Sigmoid colon (tissue), 7 donors: Measurements from ENCODE around the gene BCKDK. TPM values are rescaled to one million over a fixed set of nuclear protein-coding genes. Genes with fewer than 3 reads are reported as not detected.
A peak's percentile ranks its signal among the peaks of the same experiment; 100 is the strongest.

Source experiments
- DNase-seq: peaks from one replicate; pipeline ENCODE4 v3.0.0-alpha.2; 2019
- H3K27ac ChIP-seq, 4 donors: fragments of 200-600 bp; sonication (generic); one replicate each; pipeline ENCODE4 v1.5.1; 2016 to 2019; ENCODE audit warnings: mild to moderate bottlenecking in 1 of 4
- H3K27me3 ChIP-seq, 3 donors: fragments of 200-600 bp; sonication (generic); one replicate each; pipeline ENCODE4 v1.5.1; 2019; ENCODE audit warnings: mild to moderate bottlenecking in 1 of 3
- H3K36me3 ChIP-seq, 4 donors: fragments of 200-600 bp; sonication (generic); one replicate each; pipeline ENCODE4 v1.5.1; 2016 to 2019
- H3K4me1 ChIP-seq, 4 donors: fragments of 200-600 bp; sonication (generic); one replicate each; pipeline ENCODE4 v1.5.1; 2017 to 2019
- H3K4me3 ChIP-seq, 4 donors: fragments of 200-600 bp; sonication (generic); one replicate each; pipeline ENCODE4 v1.5.1; 2017 to 2019; ENCODE audit warnings: mild to moderate bottlenecking in 2 of 4, moderate library complexity in 1 of 4
- H3K9me3 ChIP-seq, 4 donors: fragments of 200-600 bp in 3 of 4; sonication (generic) in 3 of 4; one replicate each; pipeline versions ENCODE4 v1.5.1 to v1.6.1; 2013 to 2019
- CTCF ChIP-seq, 4 experiments: fragments of 450-650 bp in 3 of 4; fragments of 200-600 bp in 1 of 4; IDR thresholded peaks; one replicate each; pipeline ENCODE4 v1.5.1; 2016 to 2019; ENCODE audit warnings: antibody characterized with exemption in 4 of 4, mild to moderate bottlenecking in 3 of 4, moderate library complexity in 2 of 4
- EP300 ChIP-seq, 4 donors: sonication (generic); formaldehyde crosslinking; IDR thresholded peaks; one replicate each; pipeline ENCODE4 v1.6.1; 2017; ENCODE audit warnings: antibody characterized with exemption in 4 of 4
- POLR2A ChIP-seq, 2 donors: fragments of 450-650 bp; IDR thresholded peaks; one replicate each; pipeline ENCODE4 v1.6.1; 2016; ENCODE audit warnings: antibody characterized with exemption in 2 of 2, mild to moderate bottlenecking in 2 of 2, moderate library complexity in 2 of 2
- POLR2AphosphoS5 ChIP-seq, 4 donors: sonication (generic); formaldehyde crosslinking; IDR thresholded peaks; one replicate each; pipeline ENCODE4 v1.6.1; 2017; ENCODE audit warnings: antibody characterized with exemption in 4 of 4
- WGBS, 2 donors: extraction: QIAGEN DNeasy Blood & Tissue Kit; methylation state at CpG; one replicate each; pipeline ENCODE4 v1.1.7; 2013; 5-methylcytosine and 5-hydroxymethylcytosine counted together
- intact Hi-C: fragments of 100-400 bp; cut with DNase I; formaldehyde crosslinking; loops from one replicate; pipeline ENCODE4 v1.15.1; 2023
- polyA plus RNA-seq, 3 donors: library from polyadenylated mRNA; stranded (reverse); fragments of 200-250 nt; gene quantifications; one replicate each; pipeline ENCODE4 v1.2.3, GENCODE V29; 2013
- total RNA-seq, 4 donors: library from RNA; depleted of rRNA; stranded (reverse); fragments of >200 nt; gene quantifications; one replicate each; pipeline ENCODE4 v1.1.0, GENCODE V29; 2016
- donor health status: healthy with polysubstance abuse.
- donor health status: Bipolar disorder and iron deficiency.
- donor health status: healthy.

Gene BCKDK
- 10 to 100 TPM; 29.5 to 42.7 (median 33.7) TPM for total RNA-seq
- 10 to 100 TPM; 21.6 to 33.2 (median 32.1) TPM for polyA plus RNA-seq

DNA sequence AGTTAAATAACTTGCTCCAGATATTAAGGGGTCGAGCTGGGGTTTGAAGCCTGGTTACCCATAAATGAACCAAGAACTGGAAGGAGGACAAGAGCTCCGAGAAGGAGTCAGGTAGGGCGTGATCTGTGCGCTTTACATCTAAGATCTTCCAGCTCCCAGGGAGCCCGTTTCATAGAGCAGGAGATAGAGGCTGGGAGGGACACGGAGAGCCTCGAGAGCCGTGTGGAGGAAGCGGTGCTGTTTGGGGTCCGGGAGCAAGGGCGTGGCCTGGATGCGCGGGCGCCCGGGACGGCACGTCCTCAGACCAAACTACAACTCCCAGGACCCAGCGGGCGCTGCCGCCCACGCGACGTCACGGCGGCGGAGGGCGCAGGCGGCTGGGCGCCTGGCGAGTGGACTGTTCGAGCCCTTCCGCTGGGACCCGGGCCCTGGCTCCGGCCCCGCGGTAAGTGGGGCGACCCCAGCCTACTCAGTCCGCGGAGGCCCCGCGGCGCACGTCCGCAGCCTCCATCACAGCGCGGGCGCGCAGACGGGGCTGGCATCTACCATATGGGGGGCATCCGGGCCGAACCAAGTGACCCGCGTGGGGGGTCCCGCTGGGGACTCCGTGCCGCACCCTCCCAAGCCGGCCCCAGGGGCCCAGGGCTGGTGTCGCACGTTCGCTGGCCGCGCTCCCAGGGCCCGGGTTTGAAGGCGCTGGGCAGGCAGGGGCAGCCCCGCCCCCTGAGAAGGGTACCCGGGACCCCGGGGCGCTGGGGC is at the start of gene BCKDK:
TSS of gene BCKDK (plus strand) at position 352 of the 759 bp plus-strand sequence. CDS start 838 bp downstream, outside the sequence.
- H3K27me3 ChIP-seq, result no peaks in the 10 kb centered on the region
- TF ChIP-seq EP300 (IDR thresholded peaks at IDR 0.05) (no peak), CTCF (IDR thresholded peaks at IDR 0.05) (no peak), POLR2A (IDR thresholded peaks at IDR 0.05) (peak; percentile 29 to 42), POLR2AphosphoS5 (IDR thresholded peaks at IDR 0.05) (peak; percentile 61 to 88 (median 77))
- no peaks in the 10 kb centered on the region for H3K9me3 ChIP-seq
- H3K27ac ChIP-seq, result peak within 1 kb of the TSS; percentile 88 to 89 (median 89)
- peaks cover 14 to 38% (median 26%) of the 10 kb centered on the region in 4 donors for H3K36me3 ChIP-seq
- peak; percentile 88 for DNase-seq
- intact Hi-C loops, result loop anchor here (5.0 kb wide), 1 partner anchor 34 kb away; no protein-coding TSS in a partner anchor
- 4% methylated on average over 68 of the region's 68 CpGs for WGBS, 2 donors
- peaks cover 0 to 32% (median 27%) of the 10 kb centered on the region in 4 donors for H3K4me1 ChIP-seq
- peak within 1 kb of the TSS; percentile 86 to 97 (median 86) for H3K4me3 ChIP-seq

- no peaks in the 10 kb centered on the region for H3K9me3 ChIP-seq
- no peak for DNase-seq
- H3K27me3 ChIP-seq, result no peaks in the 10 kb centered on the region
- peaks cover 0 to 18% (median 8%) of the 10 kb centered on the region in 4 donors for H3K4me1 ChIP-seq
- TF ChIP-seq POLR2AphosphoS5 (IDR thresholded peaks at IDR 0.05) (no peak), CTCF (IDR thresholded peaks at IDR 0.05) (no peak), POLR2A (IDR thresholded peaks at IDR 0.05) (no peak), EP300 (IDR thresholded peaks at IDR 0.05) (no peak)
- H3K36me3 ChIP-seq, result peaks cover 8 to 28% (median 15%) of the 10 kb centered on the region in 4 donors
- intact Hi-C loops, result no loop called here
- no peak overlapping the region for H3K27ac ChIP-seq
- no peak overlapping the region for H3K4me3 ChIP-seq
- 96 to 97% methylated on average over 42 of the region's 42 CpGs for WGBS, 2 donors
These were observed 46.9 kb upstream of the BCKDK start for GRCh38 chr16:31061126-31061812.

DNA sequence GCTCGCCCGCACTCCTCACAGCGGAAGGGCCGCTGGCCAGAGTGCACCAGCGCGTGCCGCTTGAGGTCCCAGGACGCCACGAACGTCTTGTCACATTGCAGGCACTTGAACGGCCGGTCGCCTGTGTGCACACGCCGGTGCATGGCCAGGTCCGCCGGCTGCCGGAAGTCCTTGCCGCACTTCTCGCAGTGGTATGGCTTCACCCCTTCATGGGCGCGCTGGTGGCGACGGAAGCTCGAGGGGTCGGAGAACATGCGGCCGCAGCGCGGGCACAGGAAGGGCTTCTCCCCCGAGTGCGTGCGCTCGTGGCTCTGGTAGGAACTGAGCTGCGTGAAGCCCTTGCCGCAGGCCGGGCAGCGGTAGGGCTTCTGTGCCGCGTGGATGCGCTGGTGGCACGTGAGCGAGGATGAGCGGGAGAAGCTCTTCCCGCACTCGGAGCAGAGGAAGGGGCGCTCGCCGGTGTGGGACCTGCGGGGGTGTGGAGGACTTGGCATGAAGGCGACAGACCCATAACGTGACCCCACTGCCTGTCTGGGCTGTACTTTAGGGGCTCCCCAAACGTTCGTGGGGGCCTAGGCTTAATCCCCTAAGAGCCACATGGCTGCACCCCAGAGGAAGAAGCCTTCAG is 46.3 kb upstream of the BCKDK start:
- Histone ChIP-seq H3K4me1 (peaks cover 0 to 18% (median 8%) of the 10 kb centered on the region in 4 donors), H3K4me3 (no peak overlapping the region), H3K9me3 (no peaks in the 10 kb centered on the region), H3K27me3 (no peaks in the 10 kb centered on the region), H3K27ac (no peak overlapping the region), H3K36me3 (peaks cover 8 to 28% (median 15%) of the 10 kb centered on the region in 4 donors)
- intact Hi-C loops, result no loop called here
- TF ChIP-seq POLR2A (IDR thresholded peaks at IDR 0.05), result no peak
- TF ChIP-seq POLR2AphosphoS5 (IDR thresholded peaks at IDR 0.05), result no peak
- no peak for TF ChIP-seq EP300 (IDR thresholded peaks at IDR 0.05)
- no peak for TF ChIP-seq CTCF (IDR thresholded peaks at IDR 0.05)
- no peak for DNase-seq
- 97% methylated on average over 54 of the region's 54 CpGs for WGBS, 2 donors

DNA sequence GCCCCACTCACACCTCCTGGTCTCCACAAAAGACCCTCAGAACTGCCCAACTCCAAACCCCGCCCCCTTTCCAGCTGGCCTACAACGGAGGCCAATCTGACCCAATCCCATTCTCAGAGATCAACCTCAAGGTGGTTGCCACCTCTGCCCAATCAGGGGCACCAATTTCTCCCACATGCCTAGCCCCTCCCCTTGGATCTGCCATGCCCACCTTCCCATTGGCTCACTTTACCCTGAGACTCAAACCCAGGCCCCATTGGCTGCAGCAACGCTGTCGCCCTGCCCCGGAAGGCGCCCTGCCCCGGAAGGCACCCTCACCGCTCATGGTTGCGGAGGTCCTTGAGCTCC is 44.7 kb upstream of the BCKDK start:
- TF ChIP-seq POLR2A (IDR thresholded peaks at IDR 0.05) (no peak), CTCF (IDR thresholded peaks at IDR 0.05) (no peak), EP300 (IDR thresholded peaks at IDR 0.05) (no peak), POLR2AphosphoS5 (IDR thresholded peaks at IDR 0.05) (no peak)
- H3K36me3 ChIP-seq, result peaks cover 8 to 28% (median 15%) of the 10 kb centered on the region in 4 donors

More for the DNA sequence above, 44.7 kb upstream of the BCKDK start:
- no peaks in the 10 kb centered on the region for H3K27me3 ChIP-seq
- DNase-seq, result no peak
- intact Hi-C loops, result no loop called here
- H3K4me1 ChIP-seq, result peaks cover 0 to 18% (median 8%) of the 10 kb centered on the region in 4 donors
- peak overlapping the region in 1 of 4 donors; percentile 66 for H3K27ac ChIP-seq
- 95 to 97% methylated on average over 9 of the region's 9 CpGs for WGBS, 2 donors
- no peak overlapping the region for H3K4me3 ChIP-seq
- no peaks in the 10 kb centered on the region for H3K9me3 ChIP-seq
